CD4-positive, alpha-beta memory T cell (primary cell): ENCODE data around the gene ANKRD55. TPM values are rescaled to one million over a fixed set of nuclear protein-coding genes. Genes with fewer than 3 reads are reported as not detected.

Source experiments
- CTCF ChIA-PET: fragments of 350-600 bp; sonication (Branson Sonifier 250); formaldehyde crosslinking; loops from one replicate; lab custom pipeline; 2021; ENCODE audit warnings: inconsistent platforms; ENCODE audit not compliant: partially characterized antibody; lab: Charles Lee
- POLR2A ChIA-PET: fragments of 350-600 bp; sonication (Branson Sonifier 250); formaldehyde crosslinking; loops from one replicate; lab custom pipeline; 2021; ENCODE audit not compliant: partially characterized antibody; lab: Charles Lee
- DNase-seq, 5 donors: peaks; one replicate each; pipeline versions ENCODE4 v3.0.0 to v3.0.0-alpha.2; 2020 to 2022; ENCODE audit warnings: mixed read lengths in 1 of 5
- H3K27ac ChIP-seq: one replicate; pipeline ENCODE4 v1.7.0; 2013; ENCODE audit warnings: low read depth, low read length
- H3K27me3 ChIP-seq: 2 replicates; pipeline ENCODE4 v1.7.0; 2013; ENCODE audit warnings: mild to moderate bottlenecking, low read length, moderate library complexity; ENCODE audit not compliant: insufficient read depth
- H3K36me3 ChIP-seq: 2 replicates; pipeline ENCODE4 v1.7.0; 2013; ENCODE audit warnings: mild to moderate bottlenecking, low read length, moderate library complexity; ENCODE audit not compliant: insufficient read depth
- H3K4me1 ChIP-seq: 2 replicates; pipeline ENCODE4 v1.7.0; 2013; ENCODE audit warnings: mild to moderate bottlenecking, low read length, moderate library complexity; ENCODE audit not compliant: insufficient read depth
- H3K4me3 ChIP-seq, 2 donors: one replicate each; pipeline ENCODE4 v1.7.0; 2013; ENCODE audit warnings: low read length in 2 of 2, mild to moderate bottlenecking in 1 of 2
- H3K9me3 ChIP-seq, 2 donors: one replicate each; pipeline ENCODE4 v1.7.0; 2013; ENCODE audit warnings: low read length in 2 of 2, control low read depth in 1 of 2; ENCODE audit not compliant: control insufficient read depth in 1 of 2
- H3K27ac Mint-ChIP-seq, 7 donors: one replicate each; pipeline ENCODE4 v1.8.0; 2020 to 2021; ENCODE audit warnings: mixed read lengths in 7 of 7, mild to moderate bottlenecking in 6 of 7, inconsistent platforms in 3 of 7, moderate library complexity in 3 of 7
- H3K27me3 Mint-ChIP-seq, 2 donors: one replicate each; pipeline ENCODE4 v1.8.0; 2020 to 2021; ENCODE audit warnings: mixed read lengths in 2 of 2
- H3K36me3 Mint-ChIP-seq, 2 donors: one replicate each; pipeline ENCODE4 v1.8.0; 2020 to 2021; ENCODE audit warnings: mixed read lengths in 2 of 2, inconsistent platforms in 1 of 2, mild to moderate bottlenecking in 1 of 2
- H3K4me1 Mint-ChIP-seq, 4 donors: one replicate each; pipeline ENCODE4 v1.8.0; 2020 to 2021; ENCODE audit warnings: mixed read lengths in 4 of 4, mild to moderate bottlenecking in 1 of 4
- H3K4me3 Mint-ChIP-seq, 8 donors: one replicate each; pipeline ENCODE4 v1.8.0; 2020 to 2021; ENCODE audit warnings: mixed read lengths in 8 of 8, mild to moderate bottlenecking in 7 of 8, moderate library complexity in 6 of 8, inconsistent platforms in 3 of 8
- H3K9me3 Mint-ChIP-seq, 8 donors: one replicate each; pipeline ENCODE4 v1.8.0; 2020 to 2021; ENCODE audit warnings: mixed read lengths in 8 of 8, mild to moderate bottlenecking in 5 of 8, inconsistent platforms in 3 of 8, moderate library complexity in 1 of 8
- intact Hi-C: fragments of 100-400 bp; cut with micrococcal nuclease; formaldehyde crosslinking; loops from one replicate; pipeline ENCODE4 v1.15.1; 2023
- polyA plus RNA-seq, 2 donors: library from polyadenylated mRNA; unstranded; fragments of 300-500 nt; fragmentation: Illumina TruSeq; gene quantifications; one replicate each; pipeline ENCODE4 v1.2.3, GENCODE V29; 2021
- total RNA-seq, 2 experiments: library from RNA; stranded (reverse); gene quantifications; one replicate each; pipeline ENCODE4 v1.2.3, GENCODE V29; 2021

Gene ANKRD55
- total and polyA plus RNA-seq, 4 experiments from 2014 or later = 8.3 to 17.8 (median 12.3) TPM

- H3K36me3 ChIP-seq = no peaks in the 10 kb centered on the region
- Mint-ChIP-seq H3K27ac (no peak overlapping the region), H3K9me3 (peaks cover 0 to 4% (median 0%) of the 10 kb centered on the region in 8 donors), H3K27me3 (no peaks in the 10 kb centered on the region), H3K4me3 (no peak overlapping the region), H3K36me3 (peaks cover 0 to 5% of the 10 kb centered on the region in 2 donors), H3K4me1 (peaks cover 39 to 55% (median 44%) of the 10 kb centered on the region in 4 donors)
- H3K4me3 ChIP-seq = no peak overlapping the region
- no peaks in the 10 kb centered on the region for H3K27me3 ChIP-seq
- peaks cover 29% of the 10 kb centered on the region for H3K4me1 ChIP-seq
- H3K9me3 ChIP-seq = no peaks in the 10 kb centered on the region
- no peak overlapping the region for H3K27ac ChIP-seq
- intact Hi-C loops = no loop called here
- no peak for DNase-seq
- ChIA-PET CTCF (interaction anchor here (1.5 kb wide), 1 partner anchor 157 kb away, joined by 5 read pairs; no protein-coding TSS in a partner anchor), POLR2A (interaction anchor here (1.1 to 2.2 kb wide), 3 partner anchors 8 to 145 kb away, joined by 3 to 8 read pairs (median 6); partner anchors contain the start of gene IL6ST)
Measured at GRCh38 chr5:56140073-56140472, 93.1 kb downstream of the ANKRD55 start.

GRCh38 chr5:56130664-56131063 lies 102.5 kb downstream of the ANKRD55 start:
- peaks cover 0 to 6% (median 2%) of the 10 kb centered on the region in 8 donors for H3K9me3 Mint-ChIP-seq
- H3K27me3 Mint-ChIP-seq = no peaks in the 10 kb centered on the region
- intact Hi-C loops = no loop called here
- POLR2A ChIA-PET = no interaction called here
- Histone ChIP-seq H3K27me3 (no peaks in the 10 kb centered on the region), H3K27ac (no peak overlapping the region), H3K4me1 (peaks cover 33% of the 10 kb centered on the region), H3K36me3 (no peaks in the 10 kb centered on the region), H3K9me3 (no peaks in the 10 kb centered on the region), H3K4me3 (no peak overlapping the region)
- H3K4me1 Mint-ChIP-seq = peaks cover 34 to 52% (median 39%) of the 10 kb centered on the region in 4 donors
- no peak overlapping the region for H3K4me3 Mint-ChIP-seq
- CTCF ChIA-PET = interaction anchor here (1.1 kb wide), 1 partner anchor 153 kb away, joined by 3 read pairs; no protein-coding TSS in a partner anchor
- no peak for DNase-seq
- H3K36me3 Mint-ChIP-seq = peaks cover 3 to 21% of the 10 kb centered on the region in 2 donors
- H3K27ac Mint-ChIP-seq = peak overlapping the region in 2 of 7 donors; percentile 36 to 37

GRCh38 chr5:56129288-56129687 lies 103.8 kb downstream of the ANKRD55 start:
- no peaks in the 10 kb centered on the region for H3K27me3 Mint-ChIP-seq
- H3K27ac Mint-ChIP-seq = peak overlapping the region in 6 of 7 donors; percentile 12 to 83 (median 55)
- intact Hi-C loops = no loop called here
- Histone ChIP-seq H3K4me3 (no peak overlapping the region), H3K36me3 (no peaks in the 10 kb centered on the region), H3K9me3 (no peaks in the 10 kb centered on the region), H3K27me3 (no peaks in the 10 kb centered on the region), H3K27ac (no peak overlapping the region), H3K4me1 (peaks cover 33% of the 10 kb centered on the region)
- peaks cover 3 to 21% of the 10 kb centered on the region in 2 donors for H3K36me3 Mint-ChIP-seq
- H3K4me1 Mint-ChIP-seq = peaks cover 34 to 52% (median 38%) of the 10 kb centered on the region in 4 donors
- H3K9me3 Mint-ChIP-seq = peaks cover 0 to 6% (median 2%) of the 10 kb centered on the region in 8 donors
- no peak for DNase-seq
- POLR2A ChIA-PET = interaction anchor here (1.0 to 1.3 kb wide), 2 partner anchors 10 to 32 kb away, joined by 3 to 4 read pairs; no protein-coding TSS in a partner anchor
- H3K4me3 Mint-ChIP-seq = peak overlapping the region in 2 of 8 donors; percentile 2 to 37
- CTCF ChIA-PET = no interaction called here

- CTCF ChIA-PET = no interaction called here
- Mint-ChIP-seq H3K4me3 (peak overlapping the region in 7 of 8 donors; percentile 13 to 75 (median 57)), H3K9me3 (peaks cover 0 to 6% (median 2%) of the 10 kb centered on the region in 8 donors), H3K36me3 (peaks cover 3 to 25% of the 10 kb centered on the region in 2 donors), H3K4me1 (peaks cover 32 to 42% (median 36%) of the 10 kb centered on the region in 4 donors), H3K27ac (peak overlapping the region; percentile 25 to 90 (median 80)), H3K27me3 (no peaks in the 10 kb centered on the region)
- POLR2A ChIA-PET = interaction anchor here (1.6 kb wide), 1 partner anchor 32 kb away, joined by 3 read pairs; no protein-coding TSS in a partner anchor
- intact Hi-C loops = no loop called here
- no peaks in the 10 kb centered on the region for H3K36me3 ChIP-seq
- peaks cover 33% of the 10 kb centered on the region for H3K4me1 ChIP-seq
- H3K27me3 ChIP-seq = no peaks in the 10 kb centered on the region
- H3K4me3 ChIP-seq = no peak overlapping the region
- H3K9me3 ChIP-seq = no peaks in the 10 kb centered on the region
- H3K27ac ChIP-seq = no peak overlapping the region
- DNase-seq = peak in 2 of 5 donors; percentile 22 to 48
Measured at GRCh38 chr5:56128113-56128512, 105.0 kb downstream of the ANKRD55 start.

- Mint-ChIP-seq H3K4me3 (peak overlapping the region in 7 of 8 donors; percentile 37 to 68 (median 57)), H3K4me1 (peaks cover 31 to 37% (median 34%) of the 10 kb centered on the region in 4 donors), H3K27ac (peak overlapping the region; percentile 53 to 97 (median 83)), H3K9me3 (peaks cover 0 to 6% (median 2%) of the 10 kb centered on the region in 8 donors), H3K36me3 (peaks cover 3 to 25% of the 10 kb centered on the region in 2 donors), H3K27me3 (no peaks in the 10 kb centered on the region)
- no peak overlapping the region for H3K4me3 ChIP-seq
- no peaks in the 10 kb centered on the region for H3K36me3 ChIP-seq
- H3K4me1 ChIP-seq = peaks cover 36% of the 10 kb centered on the region
- no peaks in the 10 kb centered on the region for H3K27me3 ChIP-seq
- peak in 1 of 5 donors; percentile 39 for DNase-seq
- no peaks in the 10 kb centered on the region for H3K9me3 ChIP-seq
- ChIA-PET CTCF (interaction anchor here (0.6 to 2.2 kb wide), 3 partner anchors 18 to 75 kb away, joined by 4 to 6 read pairs (median 4); no protein-coding TSS in a partner anchor), POLR2A (interaction anchor here (0.7 to 2.6 kb wide), 7 partner anchors 21 to 140 kb away, joined by 3 to 11 read pairs (median 4); partner anchors contain the start of gene IL6ST)
- no peak overlapping the region for H3K27ac ChIP-seq
- intact Hi-C loops = no loop called here
Measured at GRCh38 chr5:56126487-56127179, 106.5 kb downstream of the ANKRD55 start.

- CTCF ChIA-PET = no interaction called here
- no peaks in the 10 kb centered on the region for H3K36me3 ChIP-seq
- peaks cover 26 to 29% (median 27%) of the 10 kb centered on the region in 4 donors for H3K4me1 Mint-ChIP-seq
- DNase-seq = no peak
- no peak overlapping the region for H3K27ac ChIP-seq
- POLR2A ChIA-PET = no interaction called here
- H3K4me3 Mint-ChIP-seq = no peak overlapping the region
- H3K27ac Mint-ChIP-seq = peak overlapping the region in 2 of 7 donors; percentile 8 to 55
- H3K4me1 ChIP-seq = peaks cover 30% of the 10 kb centered on the region
- no peaks in the 10 kb centered on the region for H3K27me3 ChIP-seq
- no peaks in the 10 kb centered on the region for H3K27me3 Mint-ChIP-seq
- H3K4me3 ChIP-seq = no peak overlapping the region
- peaks cover 0 to 2% (median 0%) of the 10 kb centered on the region in 8 donors for H3K9me3 Mint-ChIP-seq
- peaks cover 4 to 9% of the 10 kb centered on the region in 2 donors for H3K36me3 Mint-ChIP-seq
- intact Hi-C loops = no loop called here
- no peaks in the 10 kb centered on the region for H3K9me3 ChIP-seq
Measured at GRCh38 chr5:56123531-56124243, 109.4 kb downstream of the ANKRD55 start.
